ENCODE data around the gene HSD11B2.

HSD11B2 gene

DNA sequence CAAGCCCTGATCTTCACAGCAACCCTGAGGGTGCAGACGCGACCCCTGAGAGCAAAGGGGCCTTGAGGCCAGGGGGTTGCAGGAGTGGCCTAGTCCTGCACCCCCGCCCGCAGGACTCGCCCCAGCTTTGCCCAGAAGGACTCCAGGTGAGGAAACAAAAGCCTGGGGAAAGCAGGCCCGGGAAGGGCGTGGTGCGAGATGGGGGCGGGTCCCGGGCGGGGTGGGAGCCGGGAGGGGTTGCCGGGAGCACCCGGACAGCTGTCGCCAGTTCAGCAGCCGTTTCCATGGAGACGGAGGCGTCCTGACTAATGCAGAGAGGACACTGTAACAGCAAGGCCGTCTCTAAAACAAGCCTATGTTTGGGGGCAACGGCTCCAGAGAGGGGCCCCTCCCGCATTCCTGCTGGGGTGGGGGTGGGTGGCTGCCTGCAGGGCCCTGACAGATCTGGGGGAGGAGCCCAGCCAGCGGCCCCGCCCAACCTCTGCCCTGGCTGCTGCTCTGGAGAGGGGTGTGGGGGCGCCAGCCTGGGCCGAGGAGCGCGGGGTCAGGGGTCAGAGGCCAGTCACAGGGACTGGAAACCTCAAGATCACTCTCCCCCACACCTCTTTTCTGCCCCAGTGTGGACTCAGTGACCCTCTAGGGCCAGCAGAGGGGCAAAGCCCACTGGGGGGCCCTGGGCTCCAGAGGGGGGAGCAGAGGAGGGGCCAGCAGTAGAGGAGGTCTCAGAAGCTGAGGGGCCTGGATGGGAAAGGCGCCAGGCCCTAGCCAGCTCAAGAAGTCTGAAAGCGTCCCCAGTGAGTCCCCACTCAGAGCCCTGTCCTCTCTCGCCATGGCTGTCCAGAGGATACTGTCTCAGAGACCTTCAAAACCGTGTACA is 34.5 kb upstream of the HSD11B2 start:
- in situ Hi-C loops (cut with HindIII; ENCODE audit: low sequenced_read_pairs) = no loop called here

DNA sequence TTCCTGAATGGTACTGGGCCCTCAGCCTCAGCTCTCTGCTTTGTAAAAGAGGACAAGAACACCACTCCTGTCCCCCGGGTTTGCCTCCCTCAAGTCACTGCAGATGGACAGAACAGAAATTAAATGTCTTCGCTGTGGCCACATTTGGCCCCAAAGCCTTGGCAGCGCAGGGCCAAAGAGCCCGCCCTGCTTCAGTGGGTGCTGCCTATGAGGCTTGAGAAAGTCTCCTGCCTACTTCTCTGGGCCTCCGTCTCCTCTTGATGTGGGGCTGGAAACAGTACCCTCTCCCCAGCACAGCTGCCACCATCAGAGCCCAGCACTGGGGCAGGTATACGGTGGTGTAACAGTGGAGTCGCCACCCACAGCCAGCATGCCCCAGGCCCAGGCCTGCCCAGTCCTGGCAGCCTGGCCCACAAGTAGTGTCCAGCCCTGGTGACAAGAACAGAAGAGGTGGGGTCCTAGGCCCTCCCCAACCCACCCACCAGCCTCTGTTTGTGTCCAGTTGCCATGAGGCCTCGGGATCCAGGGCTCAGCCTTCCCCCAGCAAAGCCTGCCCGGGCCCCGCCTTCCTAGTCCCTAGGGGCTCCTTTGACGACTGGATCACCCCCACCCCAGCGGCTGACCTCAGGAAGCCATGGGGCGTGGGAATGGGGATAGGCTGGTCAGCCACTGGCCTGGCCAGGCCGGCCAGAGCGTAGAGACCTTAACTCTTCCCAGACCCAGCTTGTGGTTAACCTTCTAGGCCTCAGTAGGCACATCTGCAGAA is 33.7 kb upstream of the HSD11B2 start:
- in situ Hi-C loops (cut with HindIII; ENCODE audit: low sequenced_read_pairs) = no loop called here

DNA sequence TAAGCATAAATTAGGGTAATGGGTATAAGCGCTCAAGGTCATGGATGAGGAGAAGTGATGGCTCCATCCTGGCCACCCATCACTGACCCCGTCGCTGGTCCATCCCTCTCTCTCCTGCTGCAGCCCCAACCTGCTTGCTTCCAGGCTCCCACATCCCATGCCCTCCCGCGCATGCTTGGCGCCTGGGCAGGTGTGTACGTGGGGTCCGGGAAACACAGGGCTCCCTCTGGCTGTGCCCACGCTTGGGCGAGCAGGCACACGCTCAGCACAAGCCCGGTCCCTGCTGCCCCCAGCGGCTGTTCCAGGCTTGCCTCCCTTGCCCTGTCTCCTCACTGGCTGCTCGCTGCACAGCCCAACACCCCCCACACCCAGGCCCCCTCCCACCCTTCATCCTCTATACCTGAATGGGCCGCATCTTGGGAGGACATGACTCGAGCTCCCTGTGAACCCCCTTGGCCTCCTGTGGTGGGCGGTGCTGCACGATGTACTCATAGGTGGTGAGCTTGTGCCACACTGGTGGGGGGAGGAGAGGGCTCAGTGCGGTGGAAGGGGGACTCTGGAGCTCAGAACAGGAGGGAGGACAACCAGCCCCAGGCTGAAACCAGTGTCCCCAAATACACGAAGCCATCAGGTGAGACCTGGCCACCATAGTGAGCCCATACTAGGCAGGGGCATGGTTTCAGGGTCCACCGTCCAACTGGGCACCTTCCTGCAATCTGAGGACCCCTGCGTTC is 32.9 kb upstream of the HSD11B2 start:
- in situ Hi-C loops (cut with HindIII; ENCODE audit: low sequenced_read_pairs) = no loop called here

DNA sequence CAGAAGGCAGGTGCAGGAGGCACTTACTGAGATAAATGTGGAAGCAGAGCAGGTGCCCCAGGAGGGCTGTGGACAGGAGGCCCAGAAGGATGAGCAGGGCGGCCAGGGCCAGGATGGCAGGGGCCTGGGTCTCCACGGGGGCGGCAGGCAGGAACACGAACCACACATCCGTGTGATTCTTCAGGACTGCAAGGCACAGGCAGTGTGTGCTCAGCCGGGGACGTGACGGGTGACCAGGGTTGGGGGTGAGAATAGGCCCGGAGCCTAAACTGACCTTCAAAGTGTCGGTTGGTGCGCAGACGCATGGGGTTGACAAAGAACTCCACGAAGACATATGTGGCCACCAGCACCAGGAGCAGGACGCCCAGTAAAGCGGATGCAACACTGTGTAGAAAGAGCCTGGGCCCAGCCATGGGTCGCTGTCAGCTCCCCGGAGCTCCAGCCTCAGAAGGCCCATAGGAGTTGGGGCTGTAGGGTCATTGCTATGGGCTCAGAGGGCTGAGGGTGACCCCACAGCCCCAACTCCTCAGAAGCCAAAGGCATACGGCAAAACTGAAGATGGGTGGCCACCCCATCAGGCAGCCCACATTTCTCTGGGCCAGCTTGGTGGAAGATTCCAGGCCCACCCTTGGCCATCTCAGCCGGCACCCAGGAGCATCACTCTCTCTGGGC is 32.2 kb upstream of the HSD11B2 start:
- in situ Hi-C loops (cut with HindIII; ENCODE audit: low sequenced_read_pairs) = no loop called here

DNA sequence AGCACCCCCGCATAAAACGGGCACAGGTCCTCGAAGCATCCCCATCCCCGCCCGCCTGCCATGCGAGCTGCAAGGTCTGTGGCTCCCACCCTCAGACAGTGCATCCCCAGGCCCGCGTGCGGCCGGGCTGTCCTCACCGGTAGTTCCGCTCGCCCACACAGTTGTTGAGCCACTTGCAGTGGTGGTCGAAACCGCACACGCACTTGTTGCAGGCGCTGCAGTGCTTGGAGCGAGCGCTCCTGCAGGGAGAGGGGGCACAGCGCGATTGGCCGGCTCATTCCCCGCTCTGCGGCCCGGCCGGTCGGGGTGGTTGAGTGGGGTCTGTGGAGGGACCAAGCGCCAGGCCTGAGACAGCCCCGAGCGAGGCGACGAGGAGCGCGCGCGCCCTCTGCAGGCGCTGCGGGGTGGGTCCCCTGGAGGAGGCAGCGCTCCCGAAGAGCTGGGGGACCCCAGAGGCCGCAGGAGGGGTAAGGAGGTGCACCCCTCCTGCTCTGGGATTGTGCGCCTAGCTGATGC is 31.6 kb upstream of the HSD11B2 start:
- in situ Hi-C loops (cut with HindIII; ENCODE audit: low sequenced_read_pairs) = no loop called here

DNA sequence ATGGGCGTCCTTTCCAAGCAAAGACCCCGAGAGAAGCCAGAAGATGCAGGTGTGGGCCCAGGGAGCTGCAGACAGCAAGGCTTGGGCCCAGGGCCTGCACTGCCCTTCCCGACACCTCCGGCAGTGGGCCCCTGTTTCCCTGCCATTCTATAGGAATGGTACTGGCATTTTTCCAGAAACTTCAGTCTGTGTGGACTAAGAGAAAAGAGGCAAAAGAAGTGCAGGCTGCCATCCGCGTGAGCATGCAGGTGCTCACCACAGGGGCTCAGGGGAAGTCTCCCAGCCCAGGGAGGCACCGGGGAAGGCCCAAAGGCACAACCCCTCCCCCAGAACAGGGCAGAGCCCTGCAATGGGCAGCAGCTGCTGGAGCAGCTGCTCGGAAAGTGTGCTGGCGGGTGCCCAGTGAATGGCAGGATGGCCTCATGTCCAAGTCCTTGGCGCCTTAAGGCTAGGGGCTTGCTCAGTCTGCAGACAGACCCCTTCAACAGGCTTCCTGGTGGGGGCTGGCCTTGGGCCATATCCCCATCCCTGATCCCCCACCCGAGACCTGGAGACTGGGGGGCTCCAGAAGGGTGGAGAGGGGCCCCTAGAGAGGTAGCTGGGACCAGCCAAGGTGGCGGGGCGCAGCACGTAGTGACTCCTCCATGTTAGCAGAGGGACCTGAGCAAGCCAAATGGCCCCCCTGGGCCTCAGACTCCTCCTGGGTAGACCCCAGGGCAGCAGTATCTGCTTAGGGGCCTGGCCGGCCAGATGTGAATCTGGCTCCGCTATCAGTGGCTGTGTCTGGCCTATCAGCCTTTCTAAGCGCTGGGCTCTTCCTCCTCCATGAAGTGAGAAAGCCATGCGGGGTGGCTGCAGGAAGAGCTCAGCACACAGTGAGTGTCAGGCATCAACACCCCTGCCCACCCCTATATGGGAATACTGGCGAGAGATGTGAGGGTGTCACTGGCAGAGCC is 30.9 kb upstream of the HSD11B2 start:
- in situ Hi-C loops (cut with HindIII; ENCODE audit: low sequenced_read_pairs) = no loop called here

DNA sequence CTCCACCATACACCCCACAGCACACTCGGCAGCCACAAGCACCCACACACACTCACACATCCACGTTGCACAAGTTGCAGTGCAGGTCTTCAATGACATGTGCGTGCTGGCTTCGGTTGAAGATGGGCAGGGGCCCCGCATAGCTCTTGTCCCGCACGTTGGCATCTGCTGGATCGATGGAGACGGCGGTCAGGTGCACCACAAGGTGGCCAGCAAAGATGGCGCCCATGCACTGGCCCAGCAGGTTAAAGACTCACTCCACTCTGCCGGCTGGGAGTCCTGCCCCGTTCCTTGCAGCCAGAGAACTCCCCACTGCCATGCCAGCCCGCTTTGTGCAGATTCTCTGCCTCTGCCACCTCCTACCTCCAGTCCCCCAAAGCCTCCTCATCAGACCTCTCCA is 30.0 kb upstream of the HSD11B2 start:
- in situ Hi-C loops (cut with HindIII; ENCODE audit: low sequenced_read_pairs) = no loop called here

DNA sequence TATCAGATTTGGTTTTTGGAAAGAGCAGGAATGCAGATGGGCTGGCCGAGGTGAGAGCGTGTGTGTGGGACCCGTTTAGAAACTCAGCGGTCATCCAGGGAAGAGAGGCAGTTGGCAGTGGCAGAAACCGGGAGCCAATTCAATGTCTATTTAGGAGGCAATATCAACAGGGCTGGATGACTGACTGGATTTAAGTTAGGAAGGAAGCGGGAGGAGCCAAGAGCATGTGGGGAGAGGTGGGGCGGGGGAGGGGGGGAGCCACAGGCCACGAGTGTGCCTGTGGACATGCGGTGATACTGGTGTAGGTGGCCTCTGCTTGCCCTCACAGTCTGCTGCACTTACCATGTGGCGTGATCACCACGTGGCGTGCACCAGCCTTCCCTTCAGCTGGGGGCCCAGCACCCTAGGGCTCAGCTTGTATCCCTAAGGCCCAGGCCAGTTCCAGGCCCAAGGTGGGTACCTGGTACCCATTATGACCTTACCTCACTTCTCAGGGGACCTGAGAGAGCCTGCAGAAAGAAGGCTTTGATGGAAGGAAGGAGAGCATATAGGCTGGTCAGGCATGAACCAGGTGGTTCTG is 26.9 kb upstream of the HSD11B2 start:
- in situ Hi-C loops (cut with HindIII; ENCODE audit: low sequenced_read_pairs) = no loop called here

DNA sequence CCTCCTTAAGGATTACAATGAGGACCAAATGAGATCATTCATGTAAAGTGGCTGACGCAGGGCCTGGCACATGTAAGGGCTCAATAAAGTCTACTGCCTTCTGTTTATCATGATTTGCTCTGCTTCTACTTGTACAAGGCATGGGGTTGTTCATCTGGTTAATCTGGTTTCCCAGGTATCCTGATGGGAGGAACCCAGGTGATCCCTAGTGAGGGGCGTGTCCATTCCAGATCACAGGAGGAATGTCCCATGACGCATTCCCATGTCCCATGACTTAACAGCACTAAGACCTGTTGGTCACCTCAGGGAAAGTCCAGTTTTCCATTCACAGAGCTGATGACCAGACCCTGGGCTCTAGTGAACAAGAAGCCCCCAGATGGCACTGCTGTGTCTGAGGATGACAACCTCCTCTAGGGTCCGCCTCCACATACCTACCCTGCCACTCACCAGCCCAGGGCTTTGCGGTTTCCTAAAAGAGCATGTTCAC is 26.1 kb upstream of the HSD11B2 start:
- in situ Hi-C loops (cut with HindIII; ENCODE audit: low sequenced_read_pairs) = no loop called here

DNA sequence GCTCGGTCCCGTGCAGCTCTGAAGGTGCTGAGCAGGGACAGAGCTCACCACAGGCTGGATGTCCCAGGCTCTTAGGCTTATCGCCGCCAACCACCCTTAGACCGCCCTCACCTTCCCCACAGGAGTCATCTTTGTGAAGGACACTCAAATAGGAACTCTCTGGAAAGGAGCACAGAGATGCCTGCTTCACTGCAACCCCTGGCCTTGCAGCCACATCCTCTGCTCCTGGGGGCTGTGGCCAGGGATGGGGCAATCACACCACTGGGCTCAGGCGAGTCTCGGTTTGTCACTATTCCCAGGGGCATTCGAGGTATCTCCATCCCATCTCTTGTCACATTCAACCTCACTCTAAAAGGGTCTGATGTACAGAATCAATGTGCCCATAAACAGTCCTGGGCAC is 25.6 kb upstream of the HSD11B2 start:
- in situ Hi-C loops (cut with HindIII; ENCODE audit: low sequenced_read_pairs) = no loop called here

DNA sequence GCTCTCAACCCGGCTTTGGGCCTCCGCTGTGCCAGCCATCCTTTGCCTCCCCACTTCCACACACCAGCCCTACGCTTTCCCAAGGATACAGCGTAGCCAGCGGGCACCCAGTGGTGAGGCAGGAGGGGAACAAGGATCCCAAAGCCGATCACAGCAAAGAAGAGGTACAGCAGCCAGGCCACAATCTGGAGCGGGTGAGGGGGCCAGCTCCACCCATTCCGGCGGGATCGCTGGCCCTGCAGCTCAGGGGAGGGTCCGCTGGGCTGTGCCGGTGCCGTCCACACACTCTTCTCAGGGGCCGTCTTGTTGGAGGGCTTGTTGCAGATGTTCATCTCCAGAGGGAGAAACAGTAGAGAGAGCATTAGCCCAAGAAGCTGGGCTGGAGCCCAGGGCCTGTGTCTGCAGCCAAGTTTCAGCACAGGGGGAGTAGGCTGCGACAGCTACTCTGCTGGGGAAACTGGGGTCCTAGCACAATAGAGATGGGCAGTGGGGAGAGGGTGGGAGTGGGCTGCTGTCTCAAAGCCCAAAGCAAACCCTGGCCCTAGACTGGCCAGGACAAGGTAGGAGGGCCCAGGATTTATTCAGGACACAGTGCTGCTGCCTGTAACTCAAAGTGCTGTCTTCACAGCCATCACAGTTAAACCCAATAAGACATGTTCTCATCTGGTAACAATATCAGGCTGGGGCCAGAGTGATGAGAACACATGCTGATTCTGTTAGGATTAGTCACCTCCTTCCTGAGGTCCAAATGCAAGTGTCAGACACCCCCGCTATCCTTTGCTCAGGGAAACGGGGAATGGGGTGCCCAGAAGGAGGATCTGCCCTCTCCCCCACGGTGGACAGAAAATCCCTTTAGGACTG is 24.6 kb upstream of the HSD11B2 start:
- in situ Hi-C loops (cut with HindIII; ENCODE audit: low sequenced_read_pairs) = no loop called here

DNA sequence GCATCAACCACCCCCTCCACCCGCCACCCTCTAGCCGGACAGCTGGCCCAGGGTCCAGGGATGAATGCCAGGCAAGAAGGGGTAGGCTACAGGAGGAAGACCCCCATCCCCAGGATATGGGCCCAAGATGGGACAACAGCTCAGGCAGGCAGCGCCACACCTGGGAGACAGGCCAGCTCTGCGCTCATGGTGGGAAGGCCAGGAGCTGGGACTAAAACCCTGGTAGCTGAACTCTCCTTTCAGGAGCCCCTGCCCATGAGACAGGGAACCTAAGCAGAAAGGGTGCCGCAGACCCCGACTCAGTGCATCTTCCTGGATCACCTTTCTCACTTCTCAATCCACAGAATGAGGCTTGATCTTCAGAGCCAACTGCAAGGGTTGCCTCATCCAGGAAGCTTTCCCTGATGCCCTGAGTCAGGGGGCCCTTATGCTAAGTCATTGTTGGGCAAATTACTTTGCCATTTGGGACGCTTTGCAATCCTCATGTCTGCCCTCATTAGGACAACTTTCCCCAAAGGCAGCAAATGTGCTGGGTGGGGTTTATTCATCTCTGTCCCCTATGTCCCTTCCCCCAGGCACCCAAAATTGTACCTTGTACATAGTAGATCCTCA is 23.6 kb upstream of the HSD11B2 start:
- in situ Hi-C loops (cut with HindIII; ENCODE audit: low sequenced_read_pairs) = no loop called here

DNA sequence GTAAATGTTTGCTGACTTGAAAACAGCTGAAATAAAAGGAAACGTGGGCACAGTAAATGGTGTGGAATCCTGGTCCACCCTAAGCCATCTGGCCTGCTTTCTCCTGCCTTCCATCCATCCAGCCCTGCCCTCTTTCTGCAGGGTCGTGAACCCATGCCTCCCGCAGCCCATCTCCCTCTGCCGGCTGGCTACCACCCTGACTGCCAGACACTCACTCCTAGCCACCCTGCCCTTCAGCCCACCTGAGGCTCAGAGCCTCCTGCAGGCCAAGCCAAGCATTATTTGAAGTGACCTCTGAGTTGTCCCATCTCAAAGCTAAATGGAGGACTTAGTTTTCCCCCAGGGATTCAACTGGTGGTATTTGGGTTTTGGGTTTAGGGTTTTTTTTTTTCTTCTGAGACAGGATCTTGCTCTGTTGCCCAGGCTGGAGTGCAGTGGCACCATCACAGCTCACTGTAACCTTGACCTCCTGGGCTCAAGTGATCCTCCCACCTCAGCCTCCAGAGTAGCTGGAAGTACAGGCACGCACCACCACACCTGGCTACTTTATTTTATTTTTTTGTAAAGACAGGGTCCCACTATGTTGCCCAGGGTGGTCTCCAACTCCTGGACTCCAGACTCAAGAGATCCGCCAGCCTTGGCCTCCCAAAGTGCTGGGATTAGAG is 23.0 kb upstream of the HSD11B2 start:
- in situ Hi-C loops (cut with HindIII; ENCODE audit: low sequenced_read_pairs) = no loop called here

DNA sequence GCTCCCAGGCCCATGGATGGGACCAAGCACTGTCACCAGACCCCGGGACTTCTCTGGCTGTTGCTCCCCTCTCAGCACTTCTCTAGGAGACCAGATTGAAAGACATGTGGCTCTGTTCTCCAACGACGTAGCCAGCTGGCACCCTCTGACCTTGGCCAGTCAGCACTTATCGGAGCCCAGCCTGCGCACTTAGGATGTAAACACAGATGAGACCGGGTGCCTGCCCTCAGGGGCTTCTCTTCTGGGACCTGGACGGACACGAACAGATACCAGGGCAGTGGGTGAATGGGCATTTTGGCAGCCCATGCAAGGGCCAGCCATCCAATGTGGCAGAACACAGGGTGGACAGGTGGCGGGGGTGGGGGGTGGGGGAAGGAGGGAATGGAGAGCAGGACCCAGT is 21.3 kb upstream of the HSD11B2 start:
- in situ Hi-C loops (cut with HindIII; ENCODE audit: low sequenced_read_pairs) = no loop called here

DNA sequence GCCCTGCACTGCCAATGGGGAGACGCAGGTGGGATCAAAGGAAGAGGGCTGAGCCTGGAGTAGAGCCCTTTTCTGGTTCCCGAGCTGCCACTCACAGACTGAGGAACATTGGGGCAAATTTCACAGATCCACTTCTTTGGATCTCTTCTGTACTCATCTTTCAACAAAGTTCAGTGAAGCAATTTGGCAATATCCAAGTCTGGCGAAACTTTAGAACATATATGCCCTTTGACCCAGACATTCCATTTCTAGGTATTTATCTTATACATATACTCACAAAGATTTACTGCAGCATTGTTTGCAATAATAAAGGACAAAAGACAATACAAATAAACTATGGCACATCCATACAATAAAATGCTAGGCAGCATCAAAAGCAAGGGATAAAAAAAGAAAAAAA is 19.6 kb upstream of the HSD11B2 start:
- in situ Hi-C loops (cut with HindIII; ENCODE audit: low sequenced_read_pairs) = no loop called here

DNA sequence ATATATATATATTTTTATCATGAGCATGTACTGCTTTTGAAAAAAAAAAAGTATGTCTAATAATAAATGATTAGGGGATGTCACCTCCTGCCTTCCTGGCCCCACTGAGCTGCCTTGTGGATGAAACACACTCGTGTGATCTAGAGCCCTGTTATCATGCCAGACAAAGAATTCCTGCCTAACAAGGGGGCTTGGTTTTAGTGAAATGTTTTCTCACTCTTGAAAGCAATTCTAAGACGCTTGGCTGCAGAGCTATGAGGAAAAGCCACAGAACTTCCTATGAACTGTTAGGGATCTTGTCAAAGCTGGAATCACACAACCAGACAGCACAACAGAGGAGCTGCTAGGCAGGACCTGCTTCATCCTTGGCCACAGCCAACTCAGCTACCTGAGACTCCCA is 18.6 kb upstream of the HSD11B2 start:
- in situ Hi-C loops (cut with HindIII; ENCODE audit: low sequenced_read_pairs) = no loop called here

Measured in DLD1 (cell line).